HepG2 (cell line): ENCODE results near the gene GDF15. TPM values are rescaled to one million over a fixed set of nuclear protein-coding genes. Genes with fewer than 3 reads are reported as not detected.

Experiments
- ATAC-seq: fragments of 200-7000 bp; cut with Tn5 transposase; 3 replicates; pipeline ENCODE4 v1.9.1; 2020; ENCODE audit warnings: mild to moderate bottlenecking, moderate library complexity
- BruUV-seq: library from RNA; stranded (reverse); fragments of 400-500 nt; replicated peaks from 2 replicates; lab custom pipeline; 2021; lab: Mats Ljungman, UMichigan
- CTCF ChIA-PET: fragments of 300-600 bp; formaldehyde crosslinking; extraction: SDS; loops from one replicate; lab custom pipeline; 2021; ENCODE audit warnings: low total read pairs, inconsistent platforms, low intra/inter-chr PET ratio; lab: Yijun Ruan, JAX
- POLR2A ChIA-PET: fragments of 350-600 bp; sonication (Branson Sonifier 250); formaldehyde crosslinking; loops from one replicate; lab custom pipeline; 2020; ENCODE audit warnings: antibody characterized with exemption, inconsistent platforms; lab: Yijun Ruan, JAX
- DNase-seq: peaks from one replicate; pipeline ENCODE4 v3.0.0-alpha.2; 2015; ENCODE audit warnings: low spot score
- FAIRE-seq: peaks from 3 replicates; lab custom pipeline; 2011; peaks lifted over from hg19 to GRCh38; lab: Jason Lieb, UNC
- H2AFZ ChIP-seq: one replicate; pipeline ENCODE4 v1.6.1; 2011; ENCODE audit warnings: low read length, inconsistent platforms
- H3K27ac ChIP-seq: fragments of 300-600 bp; 3 replicates; pipeline ENCODE4 v1.8.0; 2011; ENCODE audit warnings: mixed run types, mild to moderate bottlenecking, mixed read lengths, low read length, inconsistent platforms; ENCODE audit not compliant: insufficient read depth; ENCODE audit errors: extremely low read length
- H3K27me3 ChIP-seq, 2 experiments: fragments of 200-600 bp in 1 of 2; 2 replicates in 1 of 2; 3 replicates in 1 of 2; pipeline versions ENCODE4 v1.6.0 to v1.8.0; 2011; ENCODE audit warnings: low read length in 2 of 2, mild to moderate bottlenecking in 2 of 2, moderate library complexity in 2 of 2, inconsistent platforms in 1 of 2; ENCODE audit not compliant: insufficient read depth in 2 of 2, control insufficient read depth in 1 of 2
- H3K36me3 ChIP-seq, 2 experiments: fragments of 200-600 bp in 1 of 2; replicated peaks in 1 of 2; 2 replicates in 1 of 2; 3 replicates in 1 of 2; pipeline versions ENCODE4 v1.5.1 to v1.8.0; 2011; ENCODE audit warnings: low read length in 2 of 2, inconsistent platforms in 1 of 2; ENCODE audit not compliant: insufficient read depth in 2 of 2, control insufficient read depth in 1 of 2
- H3K4me1 ChIP-seq: 2 replicates; pipeline ENCODE4 v1.5.1; 2012; ENCODE audit warnings: low read length, inconsistent platforms; ENCODE audit not compliant: insufficient read depth
- H3K4me2 ChIP-seq: 2 replicates; pipeline ENCODE4 v1.6.0; 2011; ENCODE audit warnings: low read depth, low read length, inconsistent platforms
- H3K4me3 ChIP-seq, 3 experiments: fragments of 200-600 bp in 1 of 3; sonication (generic), shearing (Covaris generic) in 1 of 3; replicated peaks in 1 of 3; 2 replicates each; pipeline ENCODE4 v1.5.1; 2011 to 2016; ENCODE audit warnings: low read length in 3 of 3, inconsistent platforms in 2 of 3, low read depth in 2 of 3, mild to moderate bottlenecking in 2 of 3, control low read depth in 1 of 3, mixed read lengths in 1 of 3; ENCODE audit not compliant: insufficient read depth in 1 of 3
- H3K79me2 ChIP-seq: one replicate; pipeline ENCODE4 v1.6.1; 2011; ENCODE audit warnings: low read length, inconsistent platforms; ENCODE audit not compliant: insufficient read depth
- H3K9ac ChIP-seq: 2 replicates; pipeline ENCODE4 v1.6.0; 2011; ENCODE audit warnings: mild to moderate bottlenecking, low read depth, low read length, inconsistent platforms; ENCODE audit not compliant: insufficient read depth
- H3K9me3 ChIP-seq: 2 replicates; pipeline ENCODE4 v1.5.1; 2012; ENCODE audit warnings: mild to moderate bottlenecking, low read length
- H4K20me1 ChIP-seq: 2 replicates; pipeline ENCODE4 v1.6.0; 2011; ENCODE audit warnings: inconsistent platforms, mild to moderate bottlenecking, low read length, moderate library complexity; ENCODE audit not compliant: insufficient read depth
- AGO2 ChIP-seq: fragments of 200-400 bp; formaldehyde crosslinking; optimal IDR thresholded peaks from 2 replicates; pipeline ENCODE3; 2017; ENCODE audit warnings: mild to moderate bottlenecking, low read depth, low read length, moderate library complexity
- ELF4 ChIP-seq: sonication (generic); formaldehyde crosslinking; IDR thresholded peaks from 2 replicates; pipeline ENCODE4 v1.5.0; 2020; ENCODE audit warnings: missing genetic modification reagents, mild to moderate bottlenecking, moderate library complexity, borderline replicate concordance
- ERF ChIP-seq: IDR thresholded peaks from 2 replicates; pipeline ENCODE4 v1.6.1; 2018; ENCODE audit warnings: missing biosample characterization, missing genetic modification reagents
- ONECUT2 ChIP-seq: sonication (generic); formaldehyde crosslinking; IDR thresholded peaks from 2 replicates; pipeline ENCODE4 v1.4.0; 2020; ENCODE audit warnings: missing genetic modification reagents
- PHF8 ChIP-seq: sonication (generic); formaldehyde crosslinking; IDR thresholded peaks from 2 replicates; pipeline ENCODE4 v1.5.0; 2020; ENCODE audit warnings: missing genetic modification reagents
- RFX1 ChIP-seq: fragments of 450-650 bp; IDR thresholded peaks from 2 replicates; pipeline ENCODE4 v1.6.1; 2017
- SIX1 ChIP-seq: sonication (generic); formaldehyde crosslinking; IDR thresholded peaks from 2 replicates; pipeline ENCODE4 v1.4.0; 2020; ENCODE audit warnings: missing genetic modification reagents, borderline replicate concordance
- SMAD3 ChIP-seq: sonication (generic); formaldehyde crosslinking; IDR thresholded peaks from 2 replicates; pipeline ENCODE4 v1.4.0; 2020; ENCODE audit warnings: missing genetic modification reagents
- TCF12 ChIP-seq, 2 experiments: fragments of 450-650 bp in 1 of 2; sonication (generic) in 1 of 2; formaldehyde crosslinking in 1 of 2; IDR thresholded peaks; 2 replicates each; pipeline versions ENCODE4 v1.6.1 to v1.8.0; 2017 to 2022; ENCODE audit warnings: antibody characterized with exemption in 1 of 2, mild to moderate bottlenecking in 1 of 2, missing genetic modification reagents in 1 of 2, moderate library complexity in 1 of 2
- ZNF260 ChIP-seq: sonication (generic); formaldehyde crosslinking; IDR thresholded peaks from 2 replicates; pipeline ENCODE4 v1.4.0; 2020; ENCODE audit warnings: missing genetic modification reagents, low read depth, mild to moderate bottlenecking, borderline replicate concordance
- ZNF350 ChIP-seq: sonication (generic); formaldehyde crosslinking; IDR thresholded peaks from 2 replicates; pipeline ENCODE4 v1.4.0; 2020; ENCODE audit warnings: mild to moderate bottlenecking, low read depth, missing genetic modification reagents, borderline replicate concordance
- ZNF451 ChIP-seq: sonication (generic); formaldehyde crosslinking; IDR thresholded peaks from 2 replicates; pipeline ENCODE4 v1.5.0; 2020; ENCODE audit warnings: mild to moderate bottlenecking, missing genetic modification reagents
- WGBS: methylation state at CpG from one replicate; pipeline ENCODE4 v1.1.6; 2017; ENCODE audit warnings: low lambda C conversion rate; 5-methylcytosine and 5-hydroxymethylcytosine counted together
- in situ Hi-C: cut with HindIII; loops from 2 replicates; pipeline ENCODE4 v1.10.0; 2017; ENCODE audit warnings: low pct_unique_long_range_greater_than_20kb; ENCODE audit not compliant: extremely low pct_ligation_motif_present
- intact Hi-C: fragments of 100-400 bp; cut with micrococcal nuclease; formaldehyde crosslinking; loops from one replicate; pipeline ENCODE4 v1.10.0; 2022; ENCODE audit not compliant: unreplicated experiment
- polyA plus RNA-seq, 8 experiments: library from polyadenylated mRNA; depleted of rRNA in 3 of 8; stranded (reverse) in 7 of 8; unstranded in 1 of 8; fragments of >200 nt; fragmentation: Illumina TruSeq in 4 of 8; extraction: Trizol in 4 of 8; gene quantifications; 2 replicates each; pipeline versions ENCODE4 v1.2.1 to v1.2.3, GENCODE V29; 2011 to 2016; ENCODE audit warnings: low read depth in 4 of 8, missing spikeins in 1 of 8, mixed read lengths in 1 of 8; ENCODE audit not compliant: insufficient read depth in 1 of 8
- total RNA-seq, 5 experiments: library from RNA; depleted of rRNA; stranded (reverse); fragments of >200 nt; fragmentation: Illumina TruSeq; extraction: Trizol; gene quantifications; 2 replicates each; pipeline ENCODE4 v1.2.3, GENCODE V29; 2016; ENCODE audit warnings: low read depth in 1 of 5
- TF ChIP-seq, protein P1 (sequence below), 2 experiments: sonication (generic) in 1 of 2; formaldehyde crosslinking in 1 of 2; IDR thresholded peaks; 2 replicates each; pipeline versions ENCODE4 v1.5.1 to v1.6.1; 2011 to 2020; ENCODE audit warnings: borderline replicate concordance in 1 of 2, low read depth in 1 of 2, low read length in 1 of 2, mild to moderate bottlenecking in 1 of 2, missing genetic modification reagents in 1 of 2, moderate library complexity in 1 of 2
- TF ChIP-seq, protein P2 (sequence below), 2 experiments: sonication (generic) in 1 of 2; formaldehyde crosslinking in 1 of 2; IDR thresholded peaks; 2 replicates each; pipeline versions ENCODE4 v1.4.0 to v1.6.1; 2016 to 2020; ENCODE audit warnings: borderline replicate concordance in 1 of 2, low read depth in 1 of 2, mild to moderate bottlenecking in 1 of 2, missing genetic modification reagents in 1 of 2

Gene GDF15
- total and polyA plus RNA-seq, 2 of the 13 experiments (the other 11 are each of a cell fraction or from before 2014, with no cell fraction given): 146 to 422 TPM

DNA sequence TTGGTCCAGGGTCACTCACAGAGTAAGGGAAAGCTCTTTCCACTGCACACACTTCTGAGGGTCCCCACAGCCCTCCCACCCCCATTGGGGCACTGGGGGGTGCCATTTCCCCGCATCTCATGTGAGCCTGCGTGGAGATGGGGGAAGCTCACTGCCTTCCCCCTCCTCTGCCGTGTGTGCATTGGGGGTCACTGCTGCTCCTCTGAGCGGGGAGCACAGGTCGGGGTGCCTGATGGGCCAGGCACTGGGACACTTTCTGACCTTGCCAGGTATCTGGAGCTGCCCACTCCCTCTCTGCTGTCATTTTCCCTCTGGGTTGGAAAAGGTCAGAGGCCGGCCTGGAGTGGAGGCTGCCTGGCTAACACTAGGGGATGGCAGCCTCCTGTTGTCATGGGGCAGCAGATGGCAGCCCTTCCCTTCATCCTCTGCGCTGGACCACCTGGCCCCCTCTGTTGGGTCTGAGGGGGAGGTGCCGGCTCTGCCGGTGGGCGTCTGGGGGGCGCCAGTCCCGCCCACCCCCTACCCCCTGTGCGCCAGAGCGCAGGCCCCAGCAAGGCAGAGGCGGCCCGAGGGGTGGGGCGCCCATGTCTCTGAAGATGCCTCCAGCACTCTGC is 42.3 kb downstream of the GDF15 start (continued):
- TF ChIP-seq SMAD3 (CRISPR knock-in tag): no peak
- TF ChIP-seq, protein P1, sequence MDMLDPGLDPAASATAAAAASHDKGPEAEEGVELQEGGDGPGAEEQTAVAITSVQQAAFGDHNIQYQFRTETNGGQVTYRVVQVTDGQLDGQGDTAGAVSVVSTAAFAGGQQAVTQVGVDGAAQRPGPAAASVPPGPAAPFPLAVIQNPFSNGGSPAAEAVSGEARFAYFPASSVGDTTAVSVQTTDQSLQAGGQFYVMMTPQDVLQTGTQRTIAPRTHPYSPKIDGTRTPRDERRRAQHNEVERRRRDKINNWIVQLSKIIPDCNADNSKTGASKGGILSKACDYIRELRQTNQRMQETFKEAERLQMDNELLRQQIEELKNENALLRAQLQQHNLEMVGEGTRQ (IDR thresholded peaks at IDR 0.05; ENCODE audit: low read depth, low read length): no peak
- TF ChIP-seq, protein P1 (CRISPR knock-in tag; IDR thresholded peaks at IDR 0.05; ENCODE audit: borderline replicate concordance): no peak

DNA sequence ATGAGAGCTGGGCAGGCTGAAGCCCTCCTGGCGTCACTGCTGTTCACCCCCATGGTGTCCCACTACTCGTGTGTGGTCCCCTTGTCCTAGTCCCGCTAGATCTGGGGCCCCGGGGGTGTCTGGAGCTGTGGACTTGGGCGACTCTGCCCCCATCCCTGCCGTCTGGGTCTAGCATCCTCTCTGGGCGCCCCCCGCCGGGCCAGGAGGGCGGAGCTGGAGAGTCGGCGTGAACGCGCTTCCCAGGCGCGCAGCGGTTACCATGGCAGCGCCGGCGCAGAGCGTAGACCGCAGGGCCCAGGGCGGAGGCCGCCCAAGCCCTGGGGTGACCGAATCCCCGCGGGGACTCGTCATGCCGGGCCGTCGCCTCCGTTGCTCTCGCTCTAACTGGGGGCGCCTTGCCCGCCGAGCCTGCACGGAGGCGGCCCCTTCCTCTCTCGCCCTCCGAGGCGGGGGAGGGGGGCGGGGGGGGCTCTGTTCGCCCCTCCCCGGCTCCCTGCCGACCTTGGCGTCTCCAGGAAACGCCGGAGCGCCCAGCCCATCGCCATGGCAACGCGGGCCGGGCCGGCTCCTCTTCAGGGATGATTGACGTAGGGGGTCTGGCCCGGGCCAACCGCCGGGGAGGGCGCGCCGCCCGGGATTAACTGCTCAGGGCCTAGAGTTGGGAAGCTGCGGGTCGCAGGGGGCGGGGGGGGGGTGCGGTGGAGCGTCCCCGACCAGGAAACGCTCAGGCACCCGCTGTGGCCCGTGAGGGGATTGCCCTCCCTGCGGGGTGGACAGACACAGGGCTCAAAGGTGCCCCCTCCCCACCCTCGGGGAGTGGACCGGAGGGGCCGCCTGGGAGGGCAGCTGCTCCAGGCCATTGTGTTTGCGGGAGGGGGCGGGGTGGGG is 43.1 kb downstream of the GDF15 start:
- H3K4me1 ChIP-seq: no peaks in the 10 kb centered on the region
- ChIA-PET CTCF (no interaction called here), POLR2A (no interaction called here)
- DNase-seq (no peak), ATAC-seq (no peak), FAIRE-seq (no peak)
- no peak overlapping the region for H2AFZ ChIP-seq
- H3K36me3 ChIP-seq: peaks cover 1 to 3% of the 10 kb centered on the region in 2 experiments; a peak in 2 of 5 replicates
- no peaks in the 10 kb centered on the region for H3K9me3 ChIP-seq
- no peaks in the 10 kb centered on the region for H4K20me1 ChIP-seq
- no peak overlapping the region for H3K4me2 ChIP-seq
- H3K9ac ChIP-seq: no peak overlapping the region
- 100% methylated on average over 7 of the region's 77 CpGs for WGBS
- intact Hi-C loops (no loop called here), in situ Hi-C loops (no loop called here)
- no TSS peak for BruUV-seq
- H3K27ac ChIP-seq: no peak overlapping the region
- H3K27me3 ChIP-seq: no peaks in the 10 kb centered on the region
- no peaks in the 10 kb centered on the region for H3K79me2 ChIP-seq
- no peak overlapping the region for H3K4me3 ChIP-seq
- TF ChIP-seq SIX1 (CRISPR knock-in tag) (no peak), ZNF451 (CRISPR knock-in tag) (no peak), PHF8 (CRISPR knock-in tag) (no peak), RFX1 (0 out of 2 replicates have a peak, but pooled peaks have one; percentile 25), ONECUT2 (CRISPR knock-in tag) (no peak), ZNF260 (CRISPR knock-in tag) (no peak), AGO2 (peak; percentile 15), ZNF350 (no peak), ELF4 (CRISPR knock-in tag) (no peak), ERF (CRISPR knock-in tag) (no peak), TCF12 (IDR thresholded peaks at IDR 0.05) (no peak), TCF12 (CRISPR knock-in tag; IDR thresholded peaks at IDR 0.05) (no peak)
- TF ChIP-seq, protein P2, sequence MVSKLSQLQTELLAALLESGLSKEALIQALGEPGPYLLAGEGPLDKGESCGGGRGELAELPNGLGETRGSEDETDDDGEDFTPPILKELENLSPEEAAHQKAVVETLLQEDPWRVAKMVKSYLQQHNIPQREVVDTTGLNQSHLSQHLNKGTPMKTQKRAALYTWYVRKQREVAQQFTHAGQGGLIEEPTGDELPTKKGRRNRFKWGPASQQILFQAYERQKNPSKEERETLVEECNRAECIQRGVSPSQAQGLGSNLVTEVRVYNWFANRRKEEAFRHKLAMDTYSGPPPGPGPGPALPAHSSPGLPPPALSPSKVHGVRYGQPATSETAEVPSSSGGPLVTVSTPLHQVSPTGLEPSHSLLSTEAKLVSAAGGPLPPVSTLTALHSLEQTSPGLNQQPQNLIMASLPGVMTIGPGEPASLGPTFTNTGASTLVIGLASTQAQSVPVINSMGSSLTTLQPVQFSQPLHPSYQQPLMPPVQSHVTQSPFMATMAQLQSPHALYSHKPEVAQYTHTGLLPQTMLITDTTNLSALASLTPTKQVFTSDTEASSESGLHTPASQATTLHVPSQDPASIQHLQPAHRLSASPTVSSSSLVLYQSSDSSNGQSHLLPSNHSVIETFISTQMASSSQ (IDR thresholded peaks at IDR 0.05; ENCODE audit: low read depth): no peak
- TF ChIP-seq, protein P2 (CRISPR knock-in tag; IDR thresholded peaks at IDR 0.05; ENCODE audit: borderline replicate concordance): no peak
